ENCODE results near the gene WFDC2.

WFDC2 gene

DNA sequence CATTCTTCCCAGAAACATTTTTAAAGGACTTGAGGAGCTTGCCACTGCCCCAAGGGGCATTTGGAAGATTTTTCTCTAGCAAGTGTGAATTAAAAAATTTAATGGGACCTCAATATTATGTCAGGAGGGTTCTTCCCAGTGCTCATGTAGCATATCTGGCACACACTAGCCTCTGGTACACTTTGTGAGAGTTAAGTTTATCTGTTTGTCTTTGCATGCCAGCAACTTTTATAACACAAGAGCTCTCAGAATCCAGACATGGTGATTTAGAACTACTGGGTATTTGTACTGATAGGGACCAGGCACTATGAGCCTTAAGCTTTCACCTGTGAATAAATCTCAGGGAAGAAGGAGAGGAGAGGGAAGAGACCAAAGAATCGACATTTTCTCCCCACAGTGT, 33.0 kb downstream of the WFDC2 start:
- H3K4me3 ChIP-seq (replicated peaks; ENCODE audit: low read depth, low read length), result no peak overlapping the region
- no peaks in the 10 kb centered on the region; the same call in none of the 2 replicates for H3K27me3 ChIP-seq (replicated peaks; ENCODE audit: control insufficient read depth, insufficient read depth, low read length)
- H3K36me3 ChIP-seq (ENCODE audit: control insufficient read depth, insufficient read depth, low read length), result no peaks in the 10 kb centered on the region
- no peak for TF ChIP-seq CTCF (IDR thresholded peaks at IDR 0.05; ENCODE audit: insufficient read depth, low read length, poor library complexity, severe bottlenecking)
- DNase-seq (ENCODE audit: extremely low read depth, insufficient read length), result no peak

GRCh38 chr20:45503403-45503802, 33.9 kb downstream of the WFDC2 start:
- H3K36me3 ChIP-seq (ENCODE audit: control insufficient read depth, insufficient read depth, low read length), result no peaks in the 10 kb centered on the region
- DNase-seq (ENCODE audit: extremely low read depth, insufficient read length), result no peak
- TF ChIP-seq CTCF (IDR thresholded peaks at IDR 0.05; ENCODE audit: insufficient read depth, low read length, poor library complexity, severe bottlenecking), result no peak
- H3K27me3 ChIP-seq (replicated peaks; ENCODE audit: control insufficient read depth, insufficient read depth, low read length), result no peaks in the 10 kb centered on the region; the same call in none of the 2 replicates
- H3K4me3 ChIP-seq (replicated peaks; ENCODE audit: low read depth, low read length), result no peak overlapping the region

DNA sequence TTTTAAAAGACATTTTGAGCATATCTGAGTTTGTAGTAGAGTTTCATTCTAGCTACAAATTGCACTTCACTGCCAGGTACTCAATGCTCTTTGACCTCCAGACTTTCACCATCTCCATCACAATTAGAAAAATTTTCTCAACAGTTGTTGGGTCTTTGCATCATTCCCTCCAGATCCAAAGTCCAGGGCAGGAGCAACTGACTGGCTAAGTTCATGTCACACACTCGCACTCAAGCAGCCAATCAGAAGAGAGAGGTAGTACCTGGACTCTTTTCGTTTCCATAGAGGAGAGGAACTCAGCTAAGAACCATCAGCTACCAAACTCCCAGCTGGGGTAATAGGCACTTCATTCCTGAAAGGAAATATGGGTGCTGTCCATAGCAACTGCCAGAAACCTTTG, 36.8 kb downstream of the WFDC2 start:
- H3K4me3 ChIP-seq (replicated peaks; ENCODE audit: low read depth, low read length), result no peak overlapping the region
- H3K27me3 ChIP-seq (replicated peaks; ENCODE audit: control insufficient read depth, insufficient read depth, low read length), result no peaks in the 10 kb centered on the region; the same call in 1 of the 2 replicates
- H3K36me3 ChIP-seq (ENCODE audit: control insufficient read depth, insufficient read depth, low read length), result no peaks in the 10 kb centered on the region
- DNase-seq (ENCODE audit: extremely low read depth, insufficient read length), result no peak
- no peak for TF ChIP-seq CTCF (IDR thresholded peaks at IDR 0.05; ENCODE audit: insufficient read depth, low read length, poor library complexity, severe bottlenecking)

DNA sequence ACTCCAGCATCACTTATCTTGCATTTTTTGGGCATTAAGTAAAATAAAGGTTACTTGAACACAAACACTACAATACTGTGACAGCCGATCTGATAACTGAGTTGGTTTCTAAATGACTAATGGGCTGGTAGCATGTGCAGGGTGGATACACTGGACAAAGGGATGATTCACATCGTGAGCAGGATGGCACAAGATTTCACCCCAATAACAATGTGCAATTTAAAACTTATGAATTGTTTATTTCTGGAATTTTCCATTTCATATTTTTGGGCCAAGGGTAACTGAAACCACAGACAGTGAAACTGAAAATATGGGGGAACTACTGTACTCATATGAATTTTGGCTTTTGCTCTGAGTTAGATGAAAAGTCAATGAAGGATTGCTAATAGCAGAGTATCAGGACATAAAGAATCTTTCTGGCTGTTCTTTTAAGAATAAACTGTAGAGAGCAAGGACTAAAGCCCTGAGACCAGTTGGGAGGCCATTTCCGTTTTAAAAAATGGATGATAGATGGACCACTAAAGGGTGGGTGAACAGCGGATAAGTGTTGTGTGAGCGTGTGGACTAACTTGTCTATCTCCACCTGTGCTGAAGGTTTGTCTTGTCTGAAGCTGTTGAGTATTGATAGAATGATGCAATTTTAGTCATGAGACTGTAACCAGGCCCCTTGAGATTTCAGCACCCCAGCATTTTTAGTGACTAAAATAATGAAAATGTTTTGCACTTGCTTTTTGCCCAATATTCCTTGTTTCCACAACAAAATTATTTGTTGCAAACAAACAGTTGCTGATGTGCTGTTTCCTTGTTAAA, 37.7 kb downstream of the WFDC2 start:
- Histone ChIP-seq H3K27me3 (replicated peaks; ENCODE audit: control insufficient read depth, insufficient read depth, low read length) (no peaks in the 10 kb centered on the region; the same call in 1 of the 2 replicates), H3K4me3 (replicated peaks; ENCODE audit: low read depth, low read length) (no peak overlapping the region), H3K36me3 (ENCODE audit: control insufficient read depth, insufficient read depth, low read length) (no peaks in the 10 kb centered on the region)
- no peak for TF ChIP-seq CTCF (IDR thresholded peaks at IDR 0.05; ENCODE audit: insufficient read depth, low read length, poor library complexity, severe bottlenecking)
- DNase-seq (ENCODE audit: extremely low read depth, insufficient read length), result peak; percentile 9

- no peaks in the 10 kb centered on the region; the same call in 1 of the 2 replicates for H3K27me3 ChIP-seq (replicated peaks; ENCODE audit: control insufficient read depth, insufficient read depth, low read length)
- no peak overlapping the region for H3K4me3 ChIP-seq (replicated peaks; ENCODE audit: low read depth, low read length)
- no peak for DNase-seq (ENCODE audit: extremely low read depth, insufficient read length)
Measured at GRCh38 chr20:45508068-45508886, 38.7 kb downstream of the WFDC2 start.

More at GRCh38 chr20:45508068-45508886, 38.7 kb downstream of the WFDC2 start:
- TF ChIP-seq CTCF (IDR thresholded peaks at IDR 0.05; ENCODE audit: insufficient read depth, low read length, poor library complexity, severe bottlenecking), result no peak
- no peaks in the 10 kb centered on the region for H3K36me3 ChIP-seq (ENCODE audit: control insufficient read depth, insufficient read depth, low read length)
